Activated CD4-positive, CD25-positive, alpha-beta regulatory T cell treated with anti-CD3 and anti-CD28 coated beads, Interleukin-2, amount 50 U/mL, for 72 hours (primary cell): Measurements from ENCODE around the gene CABP4.

ENCODE experiments used
- DNase-seq: peaks from one replicate; pipeline ENCODE4 v3.0.0; 2021

CABP4 gene

DNA sequence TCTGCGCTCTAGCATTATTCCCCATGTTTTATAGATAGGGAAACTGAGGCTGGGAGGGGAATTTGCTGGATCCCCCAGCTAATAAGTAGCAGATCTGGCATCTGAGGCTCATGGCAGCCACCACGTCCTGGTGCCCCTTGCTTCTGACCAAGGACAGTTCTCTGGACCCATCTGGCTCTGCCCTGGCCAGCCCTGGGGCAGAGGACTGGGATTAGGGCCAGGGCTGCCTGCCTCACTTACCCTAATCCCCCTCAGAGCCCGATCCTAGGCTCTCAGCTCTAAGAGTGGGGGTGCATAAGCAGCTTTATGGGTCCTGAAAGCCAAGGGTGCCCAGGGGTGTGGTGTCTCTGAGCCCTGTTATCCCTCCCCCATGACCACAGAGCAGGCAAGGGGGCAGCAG lies at the start of gene CABP4:
Gene CABP4 (plus strand): TSS at position 301 of the 400 bp plus-strand sequence. CDS start 70 bp downstream, at position 371.
- DNase-seq: no peak

DNA sequence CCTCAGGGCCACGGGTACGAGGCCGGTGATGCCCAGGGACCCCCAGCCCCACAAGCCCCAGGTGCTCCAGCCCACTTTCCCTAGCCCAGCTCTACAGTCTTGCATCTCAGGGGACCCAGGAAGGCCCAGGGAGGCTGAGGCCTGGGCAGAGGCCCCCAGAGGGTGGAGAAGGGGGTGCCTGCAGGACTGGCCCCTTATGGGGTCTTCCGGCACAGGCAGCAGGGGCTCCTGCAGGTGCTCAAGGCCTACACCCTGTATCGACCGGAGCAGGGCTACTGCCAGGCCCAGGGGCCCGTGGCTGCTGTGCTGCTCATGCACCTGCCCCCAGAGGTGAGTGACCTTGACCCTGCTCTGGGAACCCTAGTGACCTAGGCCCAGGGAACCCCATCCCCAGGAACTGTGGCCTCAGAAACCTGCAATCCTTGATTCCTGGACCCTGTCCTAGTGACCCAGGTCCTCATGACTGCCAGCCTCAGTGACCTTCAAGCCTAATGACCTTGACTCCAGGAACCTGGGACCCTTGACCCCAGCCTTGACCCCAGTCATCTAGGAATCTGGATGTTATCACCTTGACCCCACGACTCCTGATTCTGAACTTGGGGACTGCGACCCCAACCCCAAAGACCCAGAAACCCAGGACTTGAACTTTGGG lies 49.3 kb upstream of the CABP4 start:
- no peak for DNase-seq

DNA sequence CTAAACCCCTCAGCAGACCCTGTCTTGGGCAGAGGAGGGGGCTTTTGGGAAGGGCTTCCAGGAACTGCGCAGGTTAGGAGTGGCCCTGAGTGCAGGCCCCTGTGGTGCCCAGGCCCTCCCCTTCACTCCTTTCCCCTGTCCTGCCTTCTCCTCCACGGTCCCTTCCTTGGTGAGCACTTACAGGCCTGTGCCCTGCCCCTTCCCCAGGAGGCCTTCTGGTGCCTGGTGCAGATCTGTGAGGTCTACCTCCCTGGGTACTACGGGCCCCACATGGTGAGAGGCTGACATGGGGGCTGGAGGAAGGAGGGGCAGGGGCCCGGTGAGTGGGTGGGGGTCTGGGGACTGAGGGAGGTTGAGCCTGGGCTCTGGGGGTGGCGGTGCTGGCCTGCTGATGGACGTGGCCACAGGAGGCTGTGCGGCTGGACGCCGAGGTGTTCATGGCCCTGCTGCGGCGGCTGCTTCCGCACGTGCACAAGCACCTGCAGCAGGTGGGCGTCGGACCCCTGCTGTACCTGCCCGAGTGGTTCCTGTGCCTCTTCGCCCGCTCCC lies 48.7 kb upstream of the CABP4 start:
- DNase-seq: no peak

DNA sequence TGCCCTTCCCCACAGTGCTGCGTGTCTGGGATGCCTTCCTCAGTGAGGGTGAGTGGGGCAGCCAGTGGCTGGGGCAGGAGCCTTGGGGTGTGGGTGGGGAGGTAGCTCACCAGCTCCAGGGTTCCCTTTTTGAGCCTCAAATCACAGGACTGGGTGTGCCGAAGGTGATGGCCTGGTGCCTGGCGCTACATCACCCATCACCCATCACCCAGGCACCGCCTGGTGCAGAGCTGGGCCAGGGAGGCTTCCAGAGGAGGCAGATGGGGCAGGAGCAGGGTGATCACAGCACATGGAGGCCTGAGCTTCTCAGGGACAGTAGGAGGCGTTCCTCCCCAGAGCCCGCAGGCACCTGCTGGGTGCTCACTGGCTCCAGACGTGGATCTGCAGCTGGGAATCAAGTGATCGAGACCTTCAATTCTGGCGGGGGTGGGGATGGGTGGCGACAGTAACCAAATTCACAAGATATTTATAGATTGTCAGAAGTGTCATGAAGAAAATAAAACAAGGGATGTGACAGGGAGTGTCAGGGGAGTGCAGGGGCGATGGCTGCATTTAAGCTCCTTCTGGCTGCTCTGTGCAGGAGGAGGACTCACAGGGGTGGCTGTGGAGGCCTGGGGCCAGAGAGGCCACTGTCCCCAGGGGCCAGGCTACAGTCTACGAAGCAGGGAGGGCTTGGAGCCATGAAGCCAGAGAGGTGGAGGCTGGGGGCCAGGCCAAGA lies 48.0 kb upstream of the CABP4 start:
- no peak for DNase-seq

DNA sequence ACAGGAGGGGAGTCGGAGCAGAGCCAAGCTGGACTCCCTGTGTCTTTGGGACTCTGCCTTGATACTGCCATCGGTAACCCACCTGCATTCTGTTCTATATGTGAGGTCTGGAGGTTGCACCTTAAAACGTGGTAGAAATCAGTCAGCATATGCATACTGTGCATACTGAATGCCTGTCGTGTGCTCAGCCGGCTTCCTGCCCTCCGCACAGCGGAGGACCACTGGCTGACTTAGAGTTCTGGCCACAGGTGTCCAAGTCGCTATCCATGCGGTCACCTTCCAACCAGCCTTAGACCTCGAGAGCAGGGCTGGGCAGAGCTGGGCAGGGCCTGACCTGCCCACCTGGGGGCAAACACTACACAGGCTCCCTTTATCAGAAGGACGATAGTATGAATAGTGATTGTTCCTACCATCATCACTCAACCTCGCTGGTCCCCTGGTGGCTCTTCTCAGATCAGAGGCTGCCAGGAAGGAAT lies 47.4 kb upstream of the CABP4 start:
- no peak for DNase-seq

DNA sequence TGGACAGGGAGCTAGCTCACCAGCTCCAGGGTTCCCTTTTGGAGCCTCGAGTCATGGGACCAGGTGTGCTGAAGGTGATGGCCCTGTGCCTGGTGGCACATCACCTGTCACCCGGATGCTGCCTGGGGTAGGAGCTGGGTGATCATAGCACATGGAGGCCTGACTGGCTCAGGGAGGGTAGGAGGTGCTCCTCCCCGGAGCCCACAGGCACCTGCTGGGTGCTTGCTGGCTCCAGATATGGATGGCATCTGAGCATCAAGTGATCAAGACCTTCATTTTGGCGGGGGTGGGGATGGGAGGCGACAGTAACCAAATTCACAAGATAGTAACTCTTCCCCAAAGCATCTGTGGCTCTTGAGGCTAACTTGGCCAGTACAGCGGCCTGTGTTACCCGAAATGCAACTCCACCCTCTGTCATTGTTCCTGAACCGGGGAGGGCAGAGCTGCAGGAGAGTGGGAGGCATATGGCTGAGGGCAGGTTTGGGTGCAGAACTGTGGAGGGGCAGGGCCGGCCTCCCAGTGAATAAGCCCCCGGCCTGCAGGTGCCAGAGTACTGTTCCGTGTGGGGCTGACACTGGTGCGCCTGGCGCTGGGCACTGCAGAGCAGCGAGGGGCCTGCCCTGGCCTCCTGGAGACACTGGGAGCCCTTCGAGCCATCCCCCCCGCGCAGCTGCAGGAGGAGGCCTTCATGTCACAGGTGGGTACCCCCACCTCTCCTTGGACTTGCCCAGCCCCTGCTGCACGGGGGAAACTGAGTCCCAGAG lies 46.5 kb upstream of the CABP4 start:
- no peak for DNase-seq

DNA sequence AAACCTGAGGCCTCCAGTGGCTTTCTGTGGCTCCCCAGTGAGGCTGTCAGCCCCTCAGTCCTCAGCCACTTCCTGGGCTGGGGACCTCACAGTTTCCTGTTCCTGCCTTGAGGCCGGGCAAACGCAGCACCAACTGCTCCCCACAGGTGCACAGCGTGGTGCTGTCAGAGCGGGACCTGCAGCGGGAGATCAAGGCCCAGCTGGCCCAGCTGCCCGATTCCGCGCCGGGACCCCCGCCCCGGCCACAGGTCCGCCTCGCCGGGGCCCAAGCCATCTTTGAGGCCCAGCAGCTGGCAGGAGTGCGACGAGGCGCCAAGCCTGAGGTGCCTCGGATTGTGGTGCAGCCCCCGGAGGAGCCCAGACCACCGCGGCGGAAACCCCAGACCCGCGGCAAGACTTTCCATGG lies 45.9 kb upstream of the CABP4 start:
- peak; percentile 65 for DNase-seq

DNA sequence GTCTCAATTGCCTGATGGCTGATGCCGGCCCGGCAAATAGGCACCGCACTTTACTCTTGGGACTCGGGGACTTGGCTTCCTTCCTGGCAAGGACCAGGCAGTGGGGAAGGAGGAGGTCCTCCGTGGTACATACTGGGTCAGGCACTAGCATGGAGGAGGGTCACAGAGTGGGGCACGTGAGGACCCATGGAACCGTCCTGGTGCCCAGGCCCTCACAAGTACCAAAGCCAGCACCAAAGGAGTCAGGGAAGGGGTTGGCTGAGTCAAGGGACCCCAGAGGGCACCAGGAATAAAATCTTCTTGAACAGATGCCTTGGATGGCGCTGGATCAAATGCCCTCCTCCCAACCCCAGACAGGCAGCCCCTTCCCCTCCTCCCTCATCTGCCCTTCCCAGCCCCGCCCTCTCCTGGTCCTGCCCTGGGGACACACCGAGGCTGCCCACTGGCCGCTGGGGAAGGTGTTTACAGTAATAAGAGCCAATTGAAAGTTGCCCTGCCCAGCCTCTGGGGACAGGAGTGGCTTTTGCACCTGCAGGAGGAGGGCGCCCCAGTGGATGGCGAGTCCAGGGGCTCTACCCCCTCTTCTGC lies 45.3 kb upstream of the CABP4 start:
- no peak for DNase-seq

DNA sequence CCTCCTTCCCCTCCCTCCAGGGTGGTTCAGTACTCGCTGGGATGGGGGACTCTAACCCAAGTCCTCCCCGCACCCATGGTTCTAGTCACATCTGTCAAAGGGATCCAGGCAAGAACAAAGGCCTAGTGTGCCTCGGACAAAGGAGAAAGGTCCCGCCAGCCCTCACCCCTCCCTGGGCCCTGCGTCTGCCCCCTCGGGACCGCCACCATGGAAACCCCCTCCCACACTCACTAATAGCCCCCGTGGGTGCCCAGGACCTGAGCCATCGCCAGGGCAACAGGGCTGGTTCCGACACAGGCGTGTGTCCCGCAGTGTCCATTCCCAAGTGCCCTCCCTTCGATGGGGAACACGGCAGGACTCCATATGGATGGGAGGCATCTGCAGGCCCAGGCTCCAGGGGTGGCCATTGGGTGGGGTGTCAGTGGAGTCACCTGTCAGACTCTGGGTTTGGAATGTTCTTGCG lies 44.8 kb upstream of the CABP4 start:
- no peak for DNase-seq

DNA sequence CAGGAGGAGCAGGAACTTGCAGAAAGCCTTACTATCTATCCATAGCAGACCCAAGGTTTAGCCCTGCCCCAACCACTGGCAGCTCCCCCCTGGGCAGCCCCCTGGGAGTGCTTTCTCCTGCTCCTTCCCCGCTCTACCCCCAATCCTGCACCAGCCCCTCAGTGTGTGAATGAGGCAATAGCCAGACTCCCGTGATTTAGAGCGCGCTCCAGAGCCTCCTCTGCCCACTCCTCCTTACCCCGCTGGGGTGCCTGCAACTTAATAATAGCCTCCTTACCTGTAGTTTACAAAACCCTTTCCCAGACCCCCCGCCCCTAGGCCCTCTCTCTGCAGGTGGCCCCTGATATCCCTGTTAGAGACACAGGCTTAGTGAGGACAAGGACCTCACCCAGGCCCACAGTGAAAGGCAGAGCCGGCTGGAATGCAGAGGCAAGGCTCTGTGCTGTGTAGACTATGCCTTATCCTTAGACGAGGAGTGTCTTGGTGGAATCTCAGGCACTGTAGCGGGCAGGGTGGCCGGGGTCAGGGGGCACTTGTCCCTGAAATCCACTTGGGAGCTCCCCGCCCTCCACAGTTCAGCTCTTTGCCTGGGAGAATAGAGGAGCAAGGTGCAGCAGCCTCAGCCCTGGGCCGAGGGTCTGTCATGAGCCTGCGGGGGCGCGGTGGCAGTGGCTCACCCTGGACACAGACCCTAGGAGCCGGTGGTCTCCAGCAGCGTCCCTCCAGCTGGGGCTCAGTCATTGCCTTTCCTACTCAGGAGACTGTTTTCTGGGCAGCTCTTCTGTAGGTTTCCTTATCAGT lies 44.0 kb upstream of the CABP4 start:
- no peak for DNase-seq

DNA sequence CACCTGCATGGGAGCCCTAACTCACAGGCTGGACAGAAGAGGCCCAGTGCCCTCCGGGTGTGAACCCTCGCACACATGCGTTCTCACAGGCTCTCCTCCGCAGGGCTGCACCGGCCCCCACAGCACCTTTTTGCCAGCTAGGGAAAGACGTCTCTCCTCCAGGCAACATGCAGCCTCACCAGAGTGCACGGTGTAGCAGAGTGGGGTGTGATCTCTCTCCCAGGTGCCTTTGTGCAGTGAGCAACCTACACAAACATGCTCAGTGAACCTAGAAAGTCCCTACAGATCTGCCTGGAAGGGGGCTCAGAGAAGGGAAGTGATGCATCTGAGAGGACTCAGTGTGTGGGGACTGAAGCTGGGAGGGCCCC lies 43.4 kb upstream of the CABP4 start:
- DNase-seq: no peak

DNA sequence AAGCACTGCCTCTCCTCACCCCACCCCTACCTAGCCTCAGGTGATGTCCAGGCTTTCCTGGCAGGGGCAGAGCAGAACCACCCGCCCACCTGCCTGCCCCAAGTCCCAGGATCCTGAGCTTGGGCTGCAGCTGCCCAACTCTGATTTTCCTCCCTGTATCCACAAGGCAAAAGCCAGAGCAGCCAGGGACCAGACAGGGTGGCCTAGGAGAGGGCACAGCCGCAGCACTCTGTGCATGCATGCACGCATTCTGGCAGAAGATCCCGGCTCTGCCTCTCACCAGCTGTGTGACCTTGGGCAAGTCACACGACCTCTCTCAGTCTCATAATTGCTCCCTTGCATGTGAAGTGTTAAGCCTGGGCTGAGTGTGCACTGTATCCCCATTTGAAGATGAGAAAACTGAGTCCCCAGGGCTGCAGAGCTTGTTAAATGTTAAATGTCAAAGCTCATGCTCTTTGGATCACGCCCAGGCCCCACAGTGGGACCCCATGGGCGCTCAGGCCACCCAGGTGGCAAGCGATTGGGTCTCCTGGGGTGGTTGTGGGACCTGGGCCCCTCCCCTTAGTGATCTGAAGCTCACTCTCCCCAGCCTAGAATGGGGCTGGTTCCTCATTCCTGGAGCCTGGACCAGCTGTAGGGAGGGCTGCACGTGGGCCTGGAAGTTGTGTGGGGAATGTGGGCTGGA lies 42.5 kb upstream of the CABP4 start:
- DNase-seq: no peak

DNA sequence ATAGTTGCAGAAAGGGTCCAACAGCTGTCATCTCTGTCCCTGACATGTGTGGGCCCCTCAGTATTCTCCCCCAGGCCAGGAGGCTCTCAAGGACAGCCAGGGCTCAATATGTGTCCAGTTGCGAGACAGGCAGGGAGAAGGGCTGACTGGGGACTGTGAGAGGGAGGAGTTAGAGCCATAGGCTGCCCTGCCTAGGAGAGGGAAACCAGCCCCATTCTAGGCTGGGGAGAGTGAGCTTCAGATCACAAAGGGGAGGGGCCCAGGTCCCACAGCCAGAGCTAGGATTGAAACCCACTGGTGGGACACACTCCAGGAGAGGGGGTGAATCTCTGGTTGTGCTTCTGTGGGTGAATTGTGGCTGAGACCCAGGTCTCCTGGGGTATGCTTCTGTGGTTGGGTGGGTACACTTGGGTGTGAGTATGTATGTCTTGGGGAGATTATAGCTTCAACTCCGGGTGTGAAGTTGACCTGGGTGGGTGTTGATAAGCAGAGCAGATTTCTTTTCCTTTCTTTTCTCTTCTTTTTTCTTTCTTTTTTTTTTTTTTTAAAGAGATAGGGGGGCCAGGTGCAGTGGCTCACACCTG lies 41.8 kb upstream of the CABP4 start:
- no peak for DNase-seq

DNA sequence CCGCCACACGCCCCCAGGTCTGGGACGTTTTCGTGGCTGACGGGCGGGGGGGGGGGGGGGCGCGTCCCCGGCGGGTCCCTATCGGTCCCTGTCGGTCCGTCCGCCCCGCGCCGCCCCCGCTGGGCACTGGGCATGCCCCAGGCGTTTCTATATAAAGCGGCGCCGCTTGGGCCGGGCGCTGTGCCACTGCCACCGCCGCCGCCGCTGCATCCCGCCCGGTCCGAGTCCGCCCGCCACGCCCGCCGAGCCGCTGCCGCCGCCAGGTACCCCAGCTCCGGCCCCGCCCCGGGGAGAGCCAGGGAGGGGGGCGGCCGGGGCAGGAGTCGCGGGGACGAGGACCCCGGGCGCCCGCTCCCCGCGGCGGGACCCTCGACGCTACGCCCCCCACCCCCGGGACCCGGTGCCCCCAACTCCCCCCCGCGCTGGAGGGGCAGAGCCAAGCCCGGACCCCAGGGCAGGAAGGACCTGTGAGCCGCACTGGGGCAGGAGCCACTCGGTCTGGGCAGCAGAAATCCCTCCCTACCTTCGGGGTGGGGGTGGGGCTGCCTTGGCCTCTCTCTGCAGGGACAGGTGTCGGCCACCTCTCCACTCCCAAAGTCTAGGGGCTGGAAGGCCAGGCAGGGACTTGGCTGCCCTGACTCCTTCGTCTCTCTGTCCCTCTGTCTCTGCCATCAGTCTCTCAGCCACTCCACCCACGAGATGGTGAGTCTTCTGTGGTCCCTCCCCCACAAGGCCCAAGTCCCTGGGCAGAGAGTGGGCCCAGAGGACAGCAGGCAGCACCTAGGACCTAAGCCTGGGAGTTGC lies 39.5 kb upstream of the CABP4 start, which contains the start of gene CARNS1:
Gene CARNS1 (plus strand): TSS at position 178 of the 804 bp plus-strand sequence. CDS start 522 bp downstream, at position 700.
- no peak for DNase-seq

DNA sequence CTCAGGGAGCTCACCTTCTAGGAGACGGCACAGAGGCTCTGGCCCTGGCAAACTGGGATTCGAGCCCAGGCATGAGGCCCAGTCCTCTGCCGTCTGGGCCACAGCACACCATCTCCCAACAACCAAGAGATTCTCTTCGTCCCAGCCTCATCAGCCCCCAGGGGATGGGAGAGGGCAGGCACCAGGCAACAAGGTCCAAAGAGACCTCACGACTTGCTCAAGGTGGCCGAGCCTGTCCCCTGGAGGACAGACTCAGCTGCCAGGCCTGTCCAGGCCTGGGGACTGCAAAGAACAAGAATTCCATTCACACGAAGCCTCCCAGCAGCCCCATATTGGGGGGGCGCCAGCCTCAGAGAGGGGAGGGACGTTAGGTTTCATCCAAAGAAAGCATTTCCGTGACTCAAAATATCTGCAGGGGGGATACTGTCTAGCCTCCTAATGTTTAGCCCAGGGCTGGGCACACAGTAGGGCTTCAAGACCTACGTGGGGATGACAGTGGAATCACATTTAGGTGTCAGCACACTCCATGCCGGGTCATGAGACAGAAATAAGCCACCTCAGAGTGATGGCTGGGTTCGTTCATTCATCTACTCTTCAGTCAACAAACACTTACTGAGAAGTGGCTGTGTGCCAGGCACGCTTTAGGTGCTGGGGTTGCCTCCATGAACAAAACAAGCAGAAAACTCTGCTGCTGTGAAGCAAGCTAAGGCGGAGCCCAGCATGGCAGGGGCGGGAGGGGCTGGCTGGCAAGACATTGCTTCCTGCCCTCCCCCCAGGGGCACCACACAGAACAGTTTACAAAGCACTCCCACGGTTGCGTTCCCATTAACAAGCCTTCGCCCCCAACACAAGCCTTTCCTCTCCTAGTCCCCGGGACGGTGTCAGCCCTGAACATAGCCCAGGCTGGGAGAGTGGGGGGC lies 38.5 kb upstream of the CABP4 start:
- DNase-seq: no peak

DNA sequence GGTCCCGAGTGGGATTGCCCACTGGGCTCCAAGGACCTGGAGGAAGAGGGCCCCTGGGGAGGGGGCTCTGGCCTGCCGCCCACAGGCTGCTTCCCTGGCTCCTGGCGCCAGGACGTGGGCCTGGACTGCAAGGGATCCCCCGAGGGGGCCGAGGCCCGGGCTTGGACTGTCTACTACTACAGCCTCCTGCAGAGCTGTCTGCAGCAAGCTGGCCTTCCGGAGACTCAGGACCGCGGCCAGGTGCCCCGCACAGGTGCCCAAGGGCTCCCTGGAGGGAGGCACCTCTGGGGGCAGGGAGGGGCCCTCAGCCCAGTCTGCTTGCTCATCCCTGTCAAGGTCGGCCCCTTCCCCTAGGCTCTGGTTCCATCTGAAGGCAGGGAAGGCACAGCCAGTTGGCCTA lies 37.7 kb upstream of the CABP4 start:
- DNase-seq: no peak

DNA sequence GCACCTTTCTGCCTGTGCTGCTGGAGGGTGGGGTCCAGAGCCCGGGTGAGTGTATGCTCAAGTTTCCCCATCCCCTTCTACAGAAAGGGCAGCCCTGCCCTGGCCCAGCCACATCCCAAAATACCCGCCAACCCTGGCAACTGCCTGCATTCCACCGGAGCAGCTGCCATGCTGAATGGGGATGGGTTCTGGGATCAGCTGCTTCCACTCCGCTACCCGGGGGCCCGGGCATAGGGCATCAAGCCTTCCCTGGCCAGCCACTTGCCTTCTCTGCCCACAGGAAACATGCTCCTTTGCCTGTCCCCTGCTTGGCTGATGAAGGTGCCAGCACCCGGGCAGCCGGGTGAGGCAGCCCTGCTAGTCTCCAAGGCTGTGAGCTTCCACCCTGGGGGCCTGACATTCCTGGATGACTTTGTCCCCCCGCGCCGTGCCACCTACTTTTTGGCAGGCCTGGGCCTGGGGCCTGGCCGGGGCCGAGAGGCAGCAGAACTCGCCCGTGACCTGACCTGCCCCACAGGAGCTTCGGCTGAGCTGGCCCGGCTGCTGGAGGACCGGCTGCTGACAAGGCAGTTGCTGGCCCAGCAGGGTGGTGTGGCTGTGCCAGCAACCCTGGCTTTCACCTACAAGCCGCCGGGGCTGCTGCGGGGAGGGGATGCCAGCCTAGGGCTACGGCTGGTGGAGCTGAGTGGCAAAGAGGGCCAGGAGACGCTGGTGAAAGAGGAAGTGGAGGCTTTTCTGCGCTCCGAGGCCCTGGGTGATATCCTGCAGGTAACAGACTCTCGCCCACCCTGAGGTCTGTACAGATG lies 36.5 kb upstream of the CABP4 start:
- DNase-seq: no peak
